Measurements from ENCODE around the gene SYCP2. TPM values are rescaled to one million over a fixed set of nuclear protein-coding genes. Genes with fewer than 3 reads are reported as not detected.

The SYCP2 gene
- total RNA-seq, 1 experiment from 2014 or later, result 0.70 TPM

GRCh38 chr20:59884494-59884893 is 48.9 kb downstream of the SYCP2 start:
- no peaks in the 10 kb centered on the region for H3K27me3 ChIP-seq (ENCODE audit: insufficient read depth, low read length)
- no peak for DNase-seq
- no peak overlapping the region for H2BK15ac ChIP-seq (ENCODE audit: low read depth, low read length)
- H4K5ac ChIP-seq (ENCODE audit: insufficient read length, low read depth, low read length), result no peak overlapping the region
- no peak overlapping the region for H3K23ac ChIP-seq (ENCODE audit: insufficient read length, low read depth, low read length)
- no peaks in the 10 kb centered on the region for H3K79me2 ChIP-seq (ENCODE audit: insufficient read depth, low read length)
- no peak overlapping the region for H3K56ac ChIP-seq (ENCODE audit: insufficient read length, low read depth, low read length)
- no peaks in the 10 kb centered on the region for H3K4me1 ChIP-seq (ENCODE audit: insufficient read depth, low read length)
- no peak overlapping the region for H3K4me2 ChIP-seq (ENCODE audit: insufficient read depth, insufficient read length, low read length)
- H3K4me1 Mint-ChIP-seq, result no peaks in the 10 kb centered on the region
- no peaks in the 10 kb centered on the region for H3K36me3 Mint-ChIP-seq (ENCODE audit: insufficient read depth in 1 of 3, low read depth in 3 of 3)
- no peak overlapping the region for H2AFZ ChIP-seq (ENCODE audit: low read length)
- H3K4me3 Mint-ChIP-seq, result no peak overlapping the region
- no peak overlapping the region for H2BK20ac ChIP-seq (ENCODE audit: low read depth, low read length, poor library complexity, severe bottlenecking)
- peaks cover 0 to 5% of the 10 kb centered on the region in 2 experiments; a peak in 2 of 5 replicates for H3K9me3 Mint-ChIP-seq
- no peaks in the 10 kb centered on the region for H3K9me3 ChIP-seq (ENCODE audit: control insufficient read depth, low read depth, low read length)
- no peaks in the 10 kb centered on the region for H4K20me1 ChIP-seq (ENCODE audit: control insufficient read depth, insufficient read depth, insufficient read length)
- TF ChIP-seq CTCF (conservative IDR thresholded peaks at IDR 0.05), result no peak
- no peak overlapping the region for H4K91ac ChIP-seq (ENCODE audit: insufficient read length, low read depth, low read length)
- no peak overlapping the region for H2BK5ac ChIP-seq (ENCODE audit: insufficient read length, low read length)
- no peaks in the 10 kb centered on the region for H3K23me2 ChIP-seq (ENCODE audit: insufficient read length, low read depth, low read length, poor library complexity, severe bottlenecking)
- H3K18ac ChIP-seq (ENCODE audit: insufficient read length, low read depth, low read length), result no peak overlapping the region
- H3K9ac ChIP-seq (ENCODE audit: extremely low read depth, insufficient read length, low read length), result no peak overlapping the region
- H3K27ac Mint-ChIP-seq, result no peak overlapping the region
- H2BK120ac ChIP-seq (ENCODE audit: low read depth, low read length, poor library complexity, severe bottlenecking), result no peak overlapping the region
- no peaks in the 10 kb centered on the region for H3K79me1 ChIP-seq (ENCODE audit: insufficient read depth, low read depth, low read length, poor library complexity, severe bottlenecking)
- WGBS (ENCODE audit: extremely low coverage, insufficient read length, low lambda C conversion rate), result no CpG with 5 or more reads among the region's 3 CpGs
- H2BK12ac ChIP-seq (ENCODE audit: insufficient read length, low read depth, low read length), result no peak overlapping the region
- no peak overlapping the region for H3T11ph ChIP-seq (ENCODE audit: low read length)
- H4K8ac ChIP-seq (replicated peaks; ENCODE audit: insufficient read length, low read depth, low read length), result no peak overlapping the region
- H3K27ac ChIP-seq (ENCODE audit: insufficient read length, low read depth, low read length), result no peak overlapping the region
- no peak overlapping the region for H3K14ac ChIP-seq (ENCODE audit: insufficient read depth, low read length)
- no peak overlapping the region for H3K4ac ChIP-seq (ENCODE audit: low read depth, low read length)
- no peak overlapping the region for H2AK5ac ChIP-seq (ENCODE audit: insufficient read length, low read length)
- peaks cover 13% of the 10 kb centered on the region for H3K27me3 Mint-ChIP-seq (ENCODE audit: low read depth)

Measured in H9 (cell line).